Body of pancreas (tissue), 4 donors: ENCODE measurements around the gene SMCO2. TPM values are rescaled to one million over a fixed set of nuclear protein-coding genes. Genes with fewer than 3 reads are reported as not detected.

Experiments
- ATAC-seq: fragments of 150-250 bp; one replicate; pipeline ENCODE4 v1.9.1; 2016
- DNase-seq, 4 donors: peaks; one replicate each; pipeline ENCODE4 v3.0.0-alpha.2; 2019
- H3K27ac ChIP-seq, 4 donors: fragments of 200-600 bp; sonication (generic); 1 replicate in 3 of 4; 2 replicates in 1 of 4; pipeline versions ENCODE4 v1.5.1 to v1.6.1; 2016 to 2019; ENCODE audit warnings: mild to moderate bottlenecking in 1 of 4, mixed read lengths in 1 of 4, moderate library complexity in 1 of 4
- H3K27me3 ChIP-seq, 2 donors: fragments of 200-600 bp; sonication (generic); one replicate each; pipeline ENCODE4 v1.6.0; 2016; ENCODE audit warnings: mild to moderate bottlenecking in 1 of 2
- H3K36me3 ChIP-seq, 2 donors: fragments of 200-600 bp; sonication (generic); replicated peaks in 1 of 2; 2 replicates each; pipeline ENCODE4 v1.5.1; 2016; ENCODE audit warnings: low read depth in 2 of 2; ENCODE audit not compliant: insufficient read depth in 1 of 2
- H3K4me1 ChIP-seq: fragments of 200-600 bp; sonication (generic); one replicate; pipeline ENCODE4 v1.6.0; 2016
- H3K4me3 ChIP-seq, 2 donors: fragments of 200-600 bp; sonication (generic); 1 replicate in 1 of 2; 2 replicates in 1 of 2; pipeline ENCODE4 v1.5.1; 2016 to 2019
- H3K9me3 ChIP-seq, 3 donors: fragments of 200-600 bp; sonication (generic); 1 replicate in 2 of 3; 2 replicates in 1 of 3; pipeline ENCODE4 v1.5.1; 2016
- CTCF ChIP-seq, 7 experiments: fragments of 450-650 bp in 4 of 7; fragments of 200-600 bp in 3 of 7; sonication (generic) in 3 of 7; IDR thresholded peaks; one replicate each; pipeline ENCODE4 v1.5.1; 2016 to 2019; ENCODE audit warnings: antibody characterized with exemption in 7 of 7
- POLR2A ChIP-seq, 3 donors: fragments of 450-650 bp; IDR thresholded peaks; one replicate each; pipeline ENCODE4 v1.6.1; 2016; ENCODE audit warnings: antibody characterized with exemption in 3 of 3, mild to moderate bottlenecking in 2 of 3
- WGBS, 2 donors: methylation state at CpG; one replicate each; pipeline ENCODE4 v1.1.5; 2017; 5-methylcytosine and 5-hydroxymethylcytosine counted together
- intact Hi-C: fragments of 100-400 bp; cut with DNase I; formaldehyde crosslinking; loops from one replicate; pipeline ENCODE4 v1.15.1; 2023
- total RNA-seq, 2 donors: library from RNA; depleted of rRNA; stranded (reverse); fragments of >200 nt; gene quantifications; one replicate each; pipeline ENCODE4 v1.1.0, GENCODE V29; 2016

Gene SMCO2
- total RNA-seq, 2 donors from 2014 or later: not detected

- DNase-seq (no peak), ATAC-seq (no peak)
- H3K9me3 ChIP-seq: no peaks in the 10 kb centered on the region
- no peaks in the 10 kb centered on the region for H3K36me3 ChIP-seq
- TF ChIP-seq POLR2A (IDR thresholded peaks at IDR 0.05): no peak
- no peak for TF ChIP-seq CTCF (IDR thresholded peaks at IDR 0.05)
- no peaks in the 10 kb centered on the region for H3K27me3 ChIP-seq
- H3K4me1 ChIP-seq: peaks cover 49% of the 10 kb centered on the region
- no peak overlapping the region for H3K27ac ChIP-seq
- WGBS, 2 donors: 95 to 97% methylated on average over 5 of the region's 5 CpGs
- intact Hi-C loops: no loop called here
- H3K4me3 ChIP-seq: no peak overlapping the region
Measured at GRCh38 chr12:27547592-27547991, 101.1 kb downstream of the SMCO2 start.

- DNase-seq: no peak
- no peak for TF ChIP-seq POLR2A (IDR thresholded peaks at IDR 0.05)
- no peak for TF ChIP-seq CTCF (IDR thresholded peaks at IDR 0.05)
- Histone ChIP-seq H3K4me3 (no peak overlapping the region), H3K36me3 (no peaks in the 10 kb centered on the region), H3K4me1 (peaks cover 49% of the 10 kb centered on the region), H3K27me3 (no peaks in the 10 kb centered on the region), H3K9me3 (no peaks in the 10 kb centered on the region), H3K27ac (peak overlapping the region in 3 of 4 donors; percentile 70 to 84 (median 78))
- WGBS, 2 donors: 59 to 66% methylated on average over 8 of the region's 8 CpGs
- ATAC-seq: no peak
- intact Hi-C loops: no loop called here
Measured at GRCh38 chr12:27548301-27549199, 102.0 kb downstream of the SMCO2 start.

- Histone ChIP-seq H3K9me3 (no peaks in the 10 kb centered on the region), H3K4me3 (no peak overlapping the region), H3K4me1 (peaks cover 49% of the 10 kb centered on the region), H3K27ac (peak overlapping the region; percentile 36 to 84 (median 74)), H3K27me3 (no peaks in the 10 kb centered on the region), H3K36me3 (no peaks in the 10 kb centered on the region)
- DNase-seq: no peak
- intact Hi-C loops: no loop called here
- WGBS, 2 donors: 21% methylated on average over 8 of the region's 8 CpGs
- TF ChIP-seq CTCF (IDR thresholded peaks at IDR 0.05): no peak
- no peak for TF ChIP-seq POLR2A (IDR thresholded peaks at IDR 0.05)
- peak; percentile 42 for ATAC-seq
Measured at GRCh38 chr12:27549236-27549800, 102.8 kb downstream of the SMCO2 start.

GRCh38 chr12:27549801-27550652 is 103.5 kb downstream of the SMCO2 start:
- intact Hi-C loops: no loop called here
- Histone ChIP-seq H3K36me3 (no peaks in the 10 kb centered on the region), H3K4me1 (peaks cover 54% of the 10 kb centered on the region), H3K4me3 (no peak overlapping the region), H3K27me3 (no peaks in the 10 kb centered on the region), H3K27ac (peak overlapping the region; percentile 36 to 84 (median 74)), H3K9me3 (no peaks in the 10 kb centered on the region)
- ATAC-seq (peak; percentile 96), DNase-seq (peak; percentile 87 to 96 (median 91))
- TF ChIP-seq POLR2A (IDR thresholded peaks at IDR 0.05) (no peak), CTCF (IDR thresholded peaks at IDR 0.05) (peak in 2 of 7 experiments; percentile 17)
- WGBS, 2 donors: 7 to 12% methylated on average over 12 of the region's 12 CpGs
